ENCODE data around the gene FGD3. TPM values are rescaled to one million over a fixed set of nuclear protein-coding genes. Genes with fewer than 3 reads are reported as not detected.

The FGD3 gene
- total RNA-seq, 1 experiment from 2014 or later: 0.09 TPM

GRCh38 chr9:93064392-93065134 is 117.2 kb downstream of the FGD3 start:
- Histone ChIP-seq H3K9me3 (ENCODE audit: low read depth, low read length, poor library complexity, severe bottlenecking) (no peaks in the 10 kb centered on the region), H3K4me3 (ENCODE audit: low read depth, low read length, poor library complexity, severe bottlenecking) (no peak overlapping the region), H3K27me3 (replicated peaks; ENCODE audit: insufficient read depth, low read depth, low read length, poor library complexity) (no peaks in the 10 kb centered on the region), H3K27ac (ENCODE audit: low read depth, low read length, poor library complexity, severe bottlenecking) (no peak overlapping the region), H3K4me1 (ENCODE audit: insufficient read depth, low read length, poor library complexity, severe bottlenecking) (no peaks in the 10 kb centered on the region), H3K36me3 (ENCODE audit: insufficient read depth, low read length, poor library complexity, severe bottlenecking) (no peaks in the 10 kb centered on the region)
- ChIA-PET POLR2A (ENCODE audit: low non-redundant PET) (no interaction called here), CTCF (no interaction called here)
- intact Hi-C loops (cut with micrococcal nuclease; ENCODE audit: unreplicated experiment): no loop called here
- TF ChIP-seq CTCF (conservative IDR thresholded peaks at IDR 0.05; ENCODE audit: low read depth, low read length): no peak
- no peak for TF ChIP-seq EZH2 (IDR thresholded peaks at IDR 0.05; ENCODE audit: borderline replicate concordance, low read depth, low read length, poor library complexity, severe bottlenecking)
- no peak for DNase-seq (ENCODE audit: low spot score)
- BruUV-seq (replicated peaks): no TSS peak

GRCh38 chr9:93065135-93065720 is 117.9 kb downstream of the FGD3 start:
- intact Hi-C loops (cut with micrococcal nuclease; ENCODE audit: unreplicated experiment): no loop called here
- BruUV-seq (replicated peaks): no TSS peak
- Histone ChIP-seq H3K4me1 (ENCODE audit: insufficient read depth, low read length, poor library complexity, severe bottlenecking) (no peaks in the 10 kb centered on the region), H3K27ac (ENCODE audit: low read depth, low read length, poor library complexity, severe bottlenecking) (no peak overlapping the region), H3K27me3 (replicated peaks; ENCODE audit: insufficient read depth, low read depth, low read length, poor library complexity) (no peaks in the 10 kb centered on the region), H3K4me3 (ENCODE audit: low read depth, low read length, poor library complexity, severe bottlenecking) (no peak overlapping the region), H3K9me3 (ENCODE audit: low read depth, low read length, poor library complexity, severe bottlenecking) (no peaks in the 10 kb centered on the region), H3K36me3 (ENCODE audit: insufficient read depth, low read length, poor library complexity, severe bottlenecking) (no peaks in the 10 kb centered on the region)
- ChIA-PET POLR2A (ENCODE audit: low non-redundant PET) (no interaction called here), CTCF (no interaction called here)
- TF ChIP-seq CTCF (conservative IDR thresholded peaks at IDR 0.05; ENCODE audit: low read depth, low read length) (no peak), EZH2 (IDR thresholded peaks at IDR 0.05; ENCODE audit: borderline replicate concordance, low read depth, low read length, poor library complexity, severe bottlenecking) (no peak)
- DNase-seq (ENCODE audit: low spot score): no peak

- no peak for DNase-seq (ENCODE audit: low spot score)
- POLR2A ChIA-PET (ENCODE audit: low non-redundant PET): no interaction called here
Observed at GRCh38 chr9:93066978-93067603, 119.8 kb downstream of the FGD3 start.

More at GRCh38 chr9:93066978-93067603, 119.8 kb downstream of the FGD3 start:
- Histone ChIP-seq H3K27me3 (replicated peaks; ENCODE audit: insufficient read depth, low read depth, low read length, poor library complexity) (no peaks in the 10 kb centered on the region), H3K4me1 (ENCODE audit: insufficient read depth, low read length, poor library complexity, severe bottlenecking) (peaks cover under 1% of the 10 kb centered on the region), H3K4me3 (ENCODE audit: low read depth, low read length, poor library complexity, severe bottlenecking) (no peak overlapping the region), H3K36me3 (ENCODE audit: insufficient read depth, low read length, poor library complexity, severe bottlenecking) (no peaks in the 10 kb centered on the region), H3K27ac (ENCODE audit: low read depth, low read length, poor library complexity, severe bottlenecking) (no peak overlapping the region), H3K9me3 (ENCODE audit: low read depth, low read length, poor library complexity, severe bottlenecking) (no peaks in the 10 kb centered on the region)
- no TSS peak for BruUV-seq (replicated peaks)
- intact Hi-C loops (cut with micrococcal nuclease; ENCODE audit: unreplicated experiment): no loop called here
- TF ChIP-seq EZH2 (IDR thresholded peaks at IDR 0.05; ENCODE audit: borderline replicate concordance, low read depth, low read length, poor library complexity, severe bottlenecking): no peak
- TF ChIP-seq CTCF (conservative IDR thresholded peaks at IDR 0.05; ENCODE audit: low read depth, low read length): no peak
- CTCF ChIA-PET: no interaction called here

Data from A673 (cell line).